HepG2 (cell line): ENCODE results near the gene IL16. TPM values are rescaled to one million over a fixed set of nuclear protein-coding genes. Genes with fewer than 3 reads are reported as not detected.
"Not testable (repeated sequence)": the region's sequence is repeated elsewhere in the genome, so short reads cannot be mapped to it uniquely, and the experiment has no call there.

ENCODE experiments used
- ATAC-seq: fragments of 200-7000 bp; cut with Tn5 transposase; 3 replicates; pipeline ENCODE4 v1.9.1; 2020; ENCODE audit warnings: mild to moderate bottlenecking, moderate library complexity
- BruUV-seq: library from RNA; stranded (reverse); fragments of 400-500 nt; replicated peaks from 2 replicates; lab custom pipeline; 2021; lab: Mats Ljungman, UMichigan
- CTCF ChIA-PET: fragments of 300-600 bp; formaldehyde crosslinking; extraction: SDS; loops from one replicate; lab custom pipeline; 2021; ENCODE audit warnings: low total read pairs, inconsistent platforms, low intra/inter-chr PET ratio; lab: Yijun Ruan, JAX
- POLR2A ChIA-PET: fragments of 350-600 bp; sonication (Branson Sonifier 250); formaldehyde crosslinking; loops from one replicate; lab custom pipeline; 2020; ENCODE audit warnings: antibody characterized with exemption, inconsistent platforms; lab: Yijun Ruan, JAX
- DNase-seq: peaks from one replicate; pipeline ENCODE4 v3.0.0-alpha.2; 2015; ENCODE audit warnings: low spot score
- FAIRE-seq: peaks from 3 replicates; lab custom pipeline; 2011; peaks lifted over from hg19 to GRCh38; lab: Jason Lieb, UNC
- H2AFZ ChIP-seq: one replicate; pipeline ENCODE4 v1.6.1; 2011; ENCODE audit warnings: low read length, inconsistent platforms
- H3K27ac ChIP-seq: fragments of 300-600 bp; 3 replicates; pipeline ENCODE4 v1.8.0; 2011; ENCODE audit warnings: mixed run types, mild to moderate bottlenecking, mixed read lengths, low read length, inconsistent platforms; ENCODE audit not compliant: insufficient read depth; ENCODE audit errors: extremely low read length
- H3K27me3 ChIP-seq, 2 experiments: fragments of 200-600 bp in 1 of 2; 2 replicates in 1 of 2; 3 replicates in 1 of 2; pipeline versions ENCODE4 v1.6.0 to v1.8.0; 2011; ENCODE audit warnings: low read length in 2 of 2, mild to moderate bottlenecking in 2 of 2, moderate library complexity in 2 of 2, inconsistent platforms in 1 of 2; ENCODE audit not compliant: insufficient read depth in 2 of 2, control insufficient read depth in 1 of 2
- H3K36me3 ChIP-seq, 2 experiments: fragments of 200-600 bp in 1 of 2; replicated peaks in 1 of 2; 2 replicates in 1 of 2; 3 replicates in 1 of 2; pipeline versions ENCODE4 v1.5.1 to v1.8.0; 2011; ENCODE audit warnings: low read length in 2 of 2, inconsistent platforms in 1 of 2; ENCODE audit not compliant: insufficient read depth in 2 of 2, control insufficient read depth in 1 of 2
- H3K4me1 ChIP-seq: 2 replicates; pipeline ENCODE4 v1.5.1; 2012; ENCODE audit warnings: low read length, inconsistent platforms; ENCODE audit not compliant: insufficient read depth
- H3K4me2 ChIP-seq: 2 replicates; pipeline ENCODE4 v1.6.0; 2011; ENCODE audit warnings: low read depth, low read length, inconsistent platforms
- H3K4me3 ChIP-seq, 3 experiments: fragments of 200-600 bp in 1 of 3; sonication (generic), shearing (Covaris generic) in 1 of 3; replicated peaks in 1 of 3; 2 replicates each; pipeline ENCODE4 v1.5.1; 2011 to 2016; ENCODE audit warnings: low read length in 3 of 3, inconsistent platforms in 2 of 3, low read depth in 2 of 3, mild to moderate bottlenecking in 2 of 3, control low read depth in 1 of 3, mixed read lengths in 1 of 3; ENCODE audit not compliant: insufficient read depth in 1 of 3
- H3K79me2 ChIP-seq: one replicate; pipeline ENCODE4 v1.6.1; 2011; ENCODE audit warnings: low read length, inconsistent platforms; ENCODE audit not compliant: insufficient read depth
- H3K9ac ChIP-seq: 2 replicates; pipeline ENCODE4 v1.6.0; 2011; ENCODE audit warnings: mild to moderate bottlenecking, low read depth, low read length, inconsistent platforms; ENCODE audit not compliant: insufficient read depth
- H3K9me3 ChIP-seq: 2 replicates; pipeline ENCODE4 v1.5.1; 2012; ENCODE audit warnings: mild to moderate bottlenecking, low read length
- H4K20me1 ChIP-seq: 2 replicates; pipeline ENCODE4 v1.6.0; 2011; ENCODE audit warnings: inconsistent platforms, mild to moderate bottlenecking, low read length, moderate library complexity; ENCODE audit not compliant: insufficient read depth
- FOXM1 ChIP-seq: sonication (generic); formaldehyde crosslinking; IDR thresholded peaks from 2 replicates; pipeline ENCODE4 v1.5.0; 2020; ENCODE audit warnings: missing genetic modification reagents
- NR3C1 ChIP-seq: sonication (generic); formaldehyde crosslinking; IDR thresholded peaks from 2 replicates; pipeline ENCODE4 v1.4.0; 2020; ENCODE audit warnings: missing genetic modification reagents
- PHF20 ChIP-seq: sonication (generic); formaldehyde crosslinking; IDR thresholded peaks from 2 replicates; pipeline ENCODE4 v1.5.0; 2020; ENCODE audit warnings: mild to moderate bottlenecking, missing genetic modification reagents
- SP140L ChIP-seq: sonication (generic); formaldehyde crosslinking; IDR thresholded peaks from 2 replicates; pipeline ENCODE4 v1.4.0; 2020; ENCODE audit warnings: missing genetic modification reagents, borderline replicate concordance
- ZNF20 ChIP-seq: sonication (generic); formaldehyde crosslinking; IDR thresholded peaks from 2 replicates; pipeline ENCODE4 v1.4.0; 2020; ENCODE audit warnings: mild to moderate bottlenecking, moderate library complexity, missing genetic modification reagents
- ZNF780A ChIP-seq: sonication (generic); formaldehyde crosslinking; IDR thresholded peaks from 2 replicates; pipeline ENCODE4 v1.8.0; 2022; ENCODE audit warnings: mild to moderate bottlenecking, missing genetic modification reagents, moderate library complexity
- ZNF792 ChIP-seq: IDR thresholded peaks from 2 replicates; pipeline ENCODE4 v1.6.1; 2016
- WGBS: methylation state at CpG from one replicate; pipeline ENCODE4 v1.1.6; 2017; ENCODE audit warnings: low lambda C conversion rate; 5-methylcytosine and 5-hydroxymethylcytosine counted together
- in situ Hi-C: cut with HindIII; loops from 2 replicates; pipeline ENCODE4 v1.10.0; 2017; ENCODE audit warnings: low pct_unique_long_range_greater_than_20kb; ENCODE audit not compliant: extremely low pct_ligation_motif_present
- intact Hi-C: fragments of 100-400 bp; cut with micrococcal nuclease; formaldehyde crosslinking; loops from one replicate; pipeline ENCODE4 v1.10.0; 2022; ENCODE audit not compliant: unreplicated experiment
- polyA plus RNA-seq, 8 experiments: library from polyadenylated mRNA; depleted of rRNA in 3 of 8; stranded (reverse) in 7 of 8; unstranded in 1 of 8; fragments of >200 nt; fragmentation: Illumina TruSeq in 4 of 8; extraction: Trizol in 4 of 8; gene quantifications; 2 replicates each; pipeline versions ENCODE4 v1.2.1 to v1.2.3, GENCODE V29; 2011 to 2016; ENCODE audit warnings: low read depth in 4 of 8, missing spikeins in 1 of 8, mixed read lengths in 1 of 8; ENCODE audit not compliant: insufficient read depth in 1 of 8
- total RNA-seq, 5 experiments: library from RNA; depleted of rRNA; stranded (reverse); fragments of >200 nt; fragmentation: Illumina TruSeq; extraction: Trizol; gene quantifications; 2 replicates each; pipeline ENCODE4 v1.2.3, GENCODE V29; 2016; ENCODE audit warnings: low read depth in 1 of 5
- TF ChIP-seq, protein P1 (sequence below): sonication (generic); formaldehyde crosslinking; IDR thresholded peaks from 2 replicates; pipeline ENCODE4 v1.8.1; 2023; ENCODE audit warnings: missing genetic modification reagents, mild to moderate bottlenecking, borderline replicate concordance
- TF ChIP-seq, protein P2 (sequence below): sonication (generic); formaldehyde crosslinking; IDR thresholded peaks from 2 replicates; pipeline ENCODE4 v1.4.0; 2020; ENCODE audit warnings: missing genetic modification reagents, borderline replicate concordance
- TF ChIP-seq, protein P3 (sequence below): sonication (generic); formaldehyde crosslinking; IDR thresholded peaks from 2 replicates; pipeline ENCODE4 v1.4.0; 2020; ENCODE audit warnings: mild to moderate bottlenecking, missing genetic modification reagents, borderline replicate concordance
- TF ChIP-seq, protein P4 (sequence below): sonication (generic); formaldehyde crosslinking; IDR thresholded peaks from 2 replicates; pipeline ENCODE4 v1.9.0; 2021; ENCODE audit warnings: missing genetic modification reagents, borderline replicate concordance
- TF ChIP-seq, protein P5 (sequence below): sonication (generic); formaldehyde crosslinking; conservative IDR thresholded peaks from 2 replicates; pipeline ENCODE4 v1.4.0; 2020; ENCODE audit warnings: missing genetic modification reagents

IL16 gene
- total and polyA plus RNA-seq, 2 of the 13 experiments (the other 11 are each of a cell fraction or from before 2014, with no cell fraction given), result 0.03 TPM; not detected in 1

DNA sequence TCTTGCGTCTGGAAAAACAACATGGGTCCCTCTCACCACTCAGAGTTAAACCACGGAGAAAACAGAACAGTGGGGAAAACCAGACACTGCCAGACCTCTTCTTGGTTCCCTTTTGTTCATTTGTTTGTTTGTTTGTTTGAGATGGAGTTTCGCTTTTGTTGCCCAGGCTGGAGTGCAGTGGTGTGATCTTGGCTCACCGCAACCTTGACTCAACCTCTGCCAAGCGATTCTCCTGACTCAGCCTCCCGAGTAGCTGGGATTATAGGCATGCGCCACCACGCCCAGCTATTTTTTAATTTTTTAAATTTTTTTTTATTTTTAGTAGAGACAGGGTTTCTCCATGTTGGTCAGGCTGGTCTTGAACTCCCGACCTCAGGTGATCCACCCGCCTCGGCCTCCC, 152.0 kb downstream of the IL16 start:
- H2AFZ ChIP-seq, in situ Hi-C loops, H3K36me3 ChIP-seq, H3K27me3 ChIP-seq, H3K9me3 ChIP-seq, POLR2A ChIA-PET, intact Hi-C loops, FAIRE-seq, H3K27ac ChIP-seq, H3K4me2 ChIP-seq, H3K9ac ChIP-seq, CTCF ChIA-PET, H3K79me2 ChIP-seq, H3K4me3 ChIP-seq, DNase-seq, H3K4me1 ChIP-seq, H4K20me1 ChIP-seq, ATAC-seq, BruUV-seq: not testable (repeated sequence)
- 64% methylated on average over 11 of the region's 11 CpGs for WGBS

DNA sequence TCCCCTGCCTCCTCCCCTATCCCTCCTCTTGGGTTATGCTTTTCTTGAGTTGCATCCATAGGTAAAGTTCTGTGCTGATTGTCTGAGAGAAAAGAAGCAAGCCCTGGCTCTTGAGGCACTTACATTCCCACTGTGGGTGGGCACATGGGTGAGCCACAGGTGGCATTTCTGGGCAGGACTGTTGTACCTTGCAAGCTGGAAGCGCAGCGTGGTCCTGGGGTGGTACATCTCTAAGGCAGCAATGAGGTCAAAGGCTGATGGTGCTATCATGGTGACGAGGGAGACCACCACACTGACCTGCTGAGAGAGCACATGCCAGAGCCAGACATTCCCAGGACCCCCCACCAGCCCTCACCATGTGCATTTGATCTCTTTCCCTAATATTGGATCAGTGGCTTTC, 152.6 kb downstream of the IL16 start:
- Histone ChIP-seq H3K9ac (no peak overlapping the region), H3K79me2 (no peaks in the 10 kb centered on the region), H3K4me1 (no peaks in the 10 kb centered on the region), H3K4me2 (no peak overlapping the region), H3K27ac (no peak overlapping the region), H3K36me3 (no peaks in the 10 kb centered on the region), H3K27me3 (no peaks in the 10 kb centered on the region), H4K20me1 (no peaks in the 10 kb centered on the region), H3K4me3 (no peak overlapping the region), H2AFZ (no peak overlapping the region), H3K9me3 (no peaks in the 10 kb centered on the region)
- ChIA-PET POLR2A (no interaction called here), CTCF (no interaction called here)
- 44% methylated on average over 3 of the region's 3 CpGs for WGBS
- in situ Hi-C loops, result no loop called here
- ATAC-seq (no peak), DNase-seq (no peak), FAIRE-seq (no peak)
- intact Hi-C loops, result no loop called here
- no TSS peak for BruUV-seq
- TF ChIP-seq FOXM1 (CRISPR knock-in tag) (no peak), ZNF20 (CRISPR knock-in tag) (no peak), SP140L (CRISPR knock-in tag) (no peak), PHF20 (CRISPR knock-in tag) (no peak), ZNF780A (CRISPR knock-in tag) (no peak), NR3C1 (no peak), ZNF792 (CRISPR knock-in tag) (no peak)
- TF ChIP-seq, protein P1, sequence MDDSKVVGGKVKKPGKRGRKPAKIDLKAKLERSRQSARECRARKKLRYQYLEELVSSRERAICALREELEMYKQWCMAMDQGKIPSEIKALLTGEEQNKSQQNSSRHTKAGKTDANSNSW (CRISPR knock-in tag), result no peak
- TF ChIP-seq, protein P2, sequence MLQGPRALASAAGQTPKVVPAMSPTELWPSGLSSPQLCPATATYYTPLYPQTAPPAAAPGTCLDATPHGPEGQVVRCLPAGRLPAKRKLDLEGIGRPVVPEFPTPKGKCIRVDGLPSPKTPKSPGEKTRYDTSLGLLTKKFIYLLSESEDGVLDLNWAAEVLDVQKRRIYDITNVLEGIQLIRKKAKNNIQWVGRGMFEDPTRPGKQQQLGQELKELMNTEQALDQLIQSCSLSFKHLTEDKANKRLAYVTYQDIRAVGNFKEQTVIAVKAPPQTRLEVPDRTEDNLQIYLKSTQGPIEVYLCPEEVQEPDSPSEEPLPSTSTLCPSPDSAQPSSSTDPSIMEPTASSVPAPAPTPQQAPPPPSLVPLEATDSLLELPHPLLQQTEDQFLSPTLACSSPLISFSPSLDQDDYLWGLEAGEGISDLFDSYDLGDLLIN (CRISPR knock-in tag), result no peak
- TF ChIP-seq, protein P3, sequence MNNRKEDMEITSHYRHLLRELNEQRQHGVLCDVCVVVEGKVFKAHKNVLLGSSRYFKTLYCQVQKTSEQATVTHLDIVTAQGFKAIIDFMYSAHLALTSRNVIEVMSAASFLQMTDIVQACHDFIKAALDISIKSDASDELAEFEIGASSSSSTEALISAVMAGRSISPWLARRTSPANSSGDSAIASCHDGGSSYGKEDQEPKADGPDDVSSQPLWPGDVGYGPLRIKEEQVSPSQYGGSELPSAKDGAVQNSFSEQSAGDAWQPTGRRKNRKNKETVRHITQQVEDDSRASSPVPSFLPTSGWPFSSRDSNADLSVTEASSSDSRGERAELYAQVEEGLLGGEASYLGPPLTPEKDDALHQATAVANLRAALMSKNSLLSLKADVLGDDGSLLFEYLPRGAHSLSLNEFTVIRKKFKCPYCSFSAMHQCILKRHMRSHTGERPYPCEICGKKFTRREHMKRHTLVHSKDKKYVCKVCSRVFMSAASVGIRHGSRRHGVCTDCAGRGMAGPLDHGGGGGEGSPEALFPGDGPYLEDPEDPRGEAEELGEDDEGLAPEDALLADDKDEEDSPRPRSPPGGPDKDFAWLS, result no peak
- TF ChIP-seq, protein P4, sequence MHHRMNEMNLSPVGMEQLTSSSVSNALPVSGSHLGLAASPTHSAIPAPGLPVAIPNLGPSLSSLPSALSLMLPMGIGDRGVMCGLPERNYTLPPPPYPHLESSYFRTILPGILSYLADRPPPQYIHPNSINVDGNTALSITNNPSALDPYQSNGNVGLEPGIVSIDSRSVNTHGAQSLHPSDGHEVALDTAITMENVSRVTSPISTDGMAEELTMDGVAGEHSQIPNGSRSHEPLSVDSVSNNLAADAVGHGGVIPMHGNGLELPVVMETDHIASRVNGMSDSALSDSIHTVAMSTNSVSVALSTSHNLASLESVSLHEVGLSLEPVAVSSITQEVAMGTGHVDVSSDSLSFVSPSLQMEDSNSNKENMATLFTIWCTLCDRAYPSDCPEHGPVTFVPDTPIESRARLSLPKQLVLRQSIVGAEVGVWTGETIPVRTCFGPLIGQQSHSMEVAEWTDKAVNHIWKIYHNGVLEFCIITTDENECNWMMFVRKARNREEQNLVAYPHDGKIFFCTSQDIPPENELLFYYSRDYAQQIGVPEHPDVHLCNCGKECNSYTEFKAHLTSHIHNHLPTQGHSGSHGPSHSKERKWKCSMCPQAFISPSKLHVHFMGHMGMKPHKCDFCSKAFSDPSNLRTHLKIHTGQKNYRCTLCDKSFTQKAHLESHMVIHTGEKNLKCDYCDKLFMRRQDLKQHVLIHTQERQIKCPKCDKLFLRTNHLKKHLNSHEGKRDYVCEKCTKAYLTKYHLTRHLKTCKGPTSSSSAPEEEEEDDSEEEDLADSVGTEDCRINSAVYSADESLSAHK, result no peak
- TF ChIP-seq, protein P5, sequence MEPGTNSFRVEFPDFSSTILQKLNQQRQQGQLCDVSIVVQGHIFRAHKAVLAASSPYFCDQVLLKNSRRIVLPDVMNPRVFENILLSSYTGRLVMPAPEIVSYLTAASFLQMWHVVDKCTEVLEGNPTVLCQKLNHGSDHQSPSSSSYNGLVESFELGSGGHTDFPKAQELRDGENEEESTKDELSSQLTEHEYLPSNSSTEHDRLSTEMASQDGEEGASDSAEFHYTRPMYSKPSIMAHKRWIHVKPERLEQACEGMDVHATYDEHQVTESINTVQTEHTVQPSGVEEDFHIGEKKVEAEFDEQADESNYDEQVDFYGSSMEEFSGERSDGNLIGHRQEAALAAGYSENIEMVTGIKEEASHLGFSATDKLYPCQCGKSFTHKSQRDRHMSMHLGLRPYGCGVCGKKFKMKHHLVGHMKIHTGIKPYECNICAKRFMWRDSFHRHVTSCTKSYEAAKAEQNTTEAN (CRISPR knock-in tag), result no peak
